HG03342 (cell line): ENCODE results near the gene PDZRN4.
"Not testable (repeated sequence)": the region's sequence is repeated elsewhere in the genome, so short reads cannot be mapped to it uniquely, and the experiment has no call there.

ENCODE experiments used
- ATAC-seq: cut with Tn5 transposase; IDR thresholded peaks from one replicate; pipeline ENCODE4 v1.9.1; 2021; ENCODE audit warnings: mild to moderate bottlenecking, moderate library complexity; ENCODE audit not compliant: unreplicated experiment

Gene PDZRN4

GRCh38 chr12:41615174-41615573, 427.1 kb downstream of the PDZRN4 start:
- not testable (repeated sequence) for ATAC-seq

- ATAC-seq, result no peak
These were observed 431.6 kb downstream of the PDZRN4 start for GRCh38 chr12:41619705-41620104.

GRCh38 chr12:41621291-41621690, 433.2 kb downstream of the PDZRN4 start:
- no peak for ATAC-seq
